ENCODE data around the gene SOX15. TPM values are rescaled to one million over a fixed set of nuclear protein-coding genes. Genes with fewer than 3 reads are reported as not detected.
A peak's percentile ranks its signal among the peaks of the same experiment; 100 is the strongest.

Gene SOX15
- total and polyA plus RNA-seq, 2 of the 13 experiments (the other 11 are each of a cell fraction or from before 2014, with no cell fraction given) = 0.07 to 0.18 TPM

DNA sequence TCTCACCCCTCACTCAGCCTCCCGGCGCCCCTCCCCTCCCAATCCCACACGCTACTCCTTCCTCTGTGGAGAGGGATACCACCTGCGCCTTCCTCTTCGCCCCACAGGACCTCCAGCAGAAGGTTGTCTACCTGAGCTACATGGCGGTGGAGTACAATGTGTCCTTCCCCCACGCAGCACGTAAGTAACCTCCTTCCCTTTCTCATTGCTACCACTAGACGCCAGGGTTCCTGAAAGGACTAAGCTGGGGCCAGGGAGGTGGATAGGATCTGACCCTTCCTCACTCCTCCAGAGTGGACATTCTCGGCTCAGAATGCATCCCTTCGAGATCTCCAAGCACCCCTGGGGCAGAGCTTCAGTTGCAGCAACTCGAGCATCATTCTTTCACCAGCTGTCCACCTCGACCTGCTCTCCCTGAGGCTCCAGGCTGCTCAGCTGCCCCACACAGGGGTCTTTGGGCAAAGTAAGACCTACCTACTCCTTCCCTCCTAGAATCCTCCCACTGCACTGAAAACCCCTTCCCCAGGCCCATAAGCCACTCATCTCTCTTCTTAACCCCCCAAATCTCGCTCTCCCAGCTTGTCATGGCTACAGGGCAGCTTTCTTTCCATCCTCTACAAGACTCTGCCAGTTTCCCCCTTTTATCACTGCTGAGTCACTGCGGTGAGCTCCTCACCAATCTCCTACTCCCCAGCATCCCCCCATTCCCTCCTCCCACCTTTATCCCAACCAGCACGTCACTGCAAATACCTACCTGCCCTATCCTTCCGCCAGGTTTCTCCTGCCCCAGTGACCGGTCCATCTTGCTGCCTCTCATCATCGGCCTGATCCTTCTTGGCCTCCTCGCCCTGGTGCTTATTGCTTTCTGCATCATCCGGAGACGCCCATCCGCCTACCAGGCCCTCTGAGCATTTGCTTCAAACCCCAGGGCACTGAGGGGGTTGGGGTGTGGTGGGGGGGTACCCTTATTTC, 9.0 kb downstream of the SOX15 start:
- intact Hi-C loops (cut with micrococcal nuclease; ENCODE audit: unreplicated experiment) = no loop called here
- H3K79me2 ChIP-seq (ENCODE audit: insufficient read depth, low read length) = peaks cover 33% of the 10 kb centered on the region

More for the DNA sequence above, 9.0 kb downstream of the SOX15 start:
- no TSS peak for BruUV-seq (replicated peaks)
- peaks cover 80% of the 10 kb centered on the region for H3K4me1 ChIP-seq (ENCODE audit: insufficient read depth, low read length)
- TF ChIP-seq CREM (IDR thresholded peaks at IDR 0.05) = no peak
- TF ChIP-seq CREM (CRISPR knock-in tag; IDR thresholded peaks at IDR 0.05) = no peak
- no peak for TF ChIP-seq GTF2F1 (IDR thresholded peaks at IDR 0.05; ENCODE audit: low read length)
- TF ChIP-seq, protein P1, sequence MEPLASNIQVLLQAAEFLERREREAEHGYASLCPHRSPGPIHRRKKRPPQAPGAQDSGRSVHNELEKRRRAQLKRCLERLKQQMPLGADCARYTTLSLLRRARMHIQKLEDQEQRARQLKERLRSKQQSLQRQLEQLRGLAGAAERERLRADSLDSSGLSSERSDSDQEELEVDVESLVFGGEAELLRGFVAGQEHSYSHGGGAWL (CRISPR knock-in tag; IDR thresholded peaks at IDR 0.05) = no peak
- no peak for TF ChIP-seq ZNF660 (CRISPR knock-in tag; IDR thresholded peaks at IDR 0.05; ENCODE audit: borderline replicate concordance, low read depth)
- TF ChIP-seq, protein P2, sequence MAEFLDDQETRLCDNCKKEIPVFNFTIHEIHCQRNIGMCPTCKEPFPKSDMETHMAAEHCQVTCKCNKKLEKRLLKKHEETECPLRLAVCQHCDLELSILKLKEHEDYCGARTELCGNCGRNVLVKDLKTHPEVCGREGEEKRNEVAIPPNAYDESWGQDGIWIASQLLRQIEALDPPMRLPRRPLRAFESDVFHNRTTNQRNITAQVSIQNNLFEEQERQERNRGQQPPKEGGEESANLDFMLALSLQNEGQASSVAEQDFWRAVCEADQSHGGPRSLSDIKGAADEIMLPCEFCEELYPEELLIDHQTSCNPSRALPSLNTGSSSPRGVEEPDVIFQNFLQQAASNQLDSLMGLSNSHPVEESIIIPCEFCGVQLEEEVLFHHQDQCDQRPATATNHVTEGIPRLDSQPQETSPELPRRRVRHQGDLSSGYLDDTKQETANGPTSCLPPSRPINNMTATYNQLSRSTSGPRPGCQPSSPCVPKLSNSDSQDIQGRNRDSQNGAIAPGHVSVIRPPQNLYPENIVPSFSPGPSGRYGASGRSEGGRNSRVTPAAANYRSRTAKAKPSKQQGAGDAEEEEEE (CRISPR knock-in tag; IDR thresholded peaks at IDR 0.05; ENCODE audit: borderline replicate concordance) = no peak
- no peak for TF ChIP-seq KLF6 (CRISPR knock-in tag; IDR thresholded peaks at IDR 0.05)
- TF ChIP-seq, protein P3, sequence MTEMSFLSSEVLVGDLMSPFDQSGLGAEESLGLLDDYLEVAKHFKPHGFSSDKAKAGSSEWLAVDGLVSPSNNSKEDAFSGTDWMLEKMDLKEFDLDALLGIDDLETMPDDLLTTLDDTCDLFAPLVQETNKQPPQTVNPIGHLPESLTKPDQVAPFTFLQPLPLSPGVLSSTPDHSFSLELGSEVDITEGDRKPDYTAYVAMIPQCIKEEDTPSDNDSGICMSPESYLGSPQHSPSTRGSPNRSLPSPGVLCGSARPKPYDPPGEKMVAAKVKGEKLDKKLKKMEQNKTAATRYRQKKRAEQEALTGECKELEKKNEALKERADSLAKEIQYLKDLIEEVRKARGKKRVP (CRISPR knock-in tag; IDR thresholded peaks at IDR 0.05) = no peak
- no peak for FAIRE-seq
- H2AFZ ChIP-seq (ENCODE audit: low read length) = no peak overlapping the region
- 92% methylated on average over 23 of the region's 23 CpGs for WGBS (ENCODE audit: low lambda C conversion rate)
- POLR2A ChIA-PET = interaction anchor here (1.3 to 3.6 kb wide), 2 partner anchors 47 to 106 kb away, joined by 6 to 37 read pairs; partner anchors contain the start of genes SAT2 and TP53
- no peak for DNase-seq (ENCODE audit: low spot score)
- H3K27me3 ChIP-seq (ENCODE audit: control insufficient read depth in 1 of 2, insufficient read depth in 2 of 2, low read length in 2 of 2) = no peaks in the 10 kb centered on the region; a peak in 1 of 5 replicates
- CTCF ChIA-PET (ENCODE audit: low intra/inter-chr PET ratio, low total read pairs) = no interaction called here
- H4K20me1 ChIP-seq (ENCODE audit: insufficient read depth, low read length) = peaks cover 35% of the 10 kb centered on the region
- peak overlapping the region; percentile 75; the same call in 1 of the 2 replicates for H3K9ac ChIP-seq (ENCODE audit: insufficient read depth, low read depth, low read length)
- H3K9me3 ChIP-seq (ENCODE audit: low read length) = no peaks in the 10 kb centered on the region
- H3K4me3 ChIP-seq (replicated peaks in 1 of 3; ENCODE audit: insufficient read depth in 1 of 3, low read depth in 2 of 3, low read length in 3 of 3) = peak overlapping the region in 1 of 3 experiments; percentile 58; a peak in 1 of 6 replicates
- H3K36me3 ChIP-seq (replicated peaks in 1 of 2; ENCODE audit: control insufficient read depth in 1 of 2, insufficient read depth in 2 of 2, low read length in 2 of 2) = peaks cover 8 to 30% of the 10 kb centered on the region in 2 experiments
- in situ Hi-C loops (cut with HindIII; ENCODE audit: extremely low pct_ligation_motif_present, low pct_unique_long_range_greater_than_20kb) = no loop called here
- peak overlapping the region; percentile 88 for H3K27ac ChIP-seq (ENCODE audit: extremely low read length, insufficient read depth, low read length)
- no peak; the same call in 2 of the 3 replicates for ATAC-seq
- H3K4me2 ChIP-seq (ENCODE audit: low read depth, low read length) = peak overlapping the region; percentile 72

All from HepG2 (cell line).